Measurements from ENCODE around the gene TIMMDC1.

TIMMDC1 gene

GRCh38 chr3:119469418-119470189 lies 28.7 kb upstream of the TIMMDC1 start:
- H3K4me3 ChIP-seq (ENCODE audit: low read depth, low read length): peak overlapping the region; percentile 90
- DNase-seq (ENCODE audit: low read depth): peak; percentile 25
- TF ChIP-seq CTCF (IDR thresholded peaks at IDR 0.05; ENCODE audit: control insufficient read depth, extremely low read depth, insufficient read depth): no peak

DNA sequence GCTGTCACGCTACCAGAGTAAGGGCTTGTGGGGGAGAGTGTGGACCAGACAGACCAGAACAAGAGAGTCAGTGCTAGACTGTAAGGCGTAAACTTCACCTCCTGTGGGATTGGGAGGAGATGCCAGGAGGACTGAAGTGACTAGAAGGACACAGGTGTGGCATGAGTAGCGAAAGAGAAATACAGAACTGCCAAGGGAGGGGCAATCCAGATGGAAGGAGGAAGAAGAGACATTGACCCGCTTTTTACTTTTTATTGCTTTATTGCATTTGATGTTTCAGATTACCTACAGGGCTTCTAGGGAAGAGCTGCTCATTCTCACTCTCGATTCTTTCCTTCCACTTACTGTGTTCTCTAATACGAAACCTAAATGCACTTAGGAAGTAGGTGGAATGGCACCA lies 27.5 kb upstream of the TIMMDC1 start:
- TF ChIP-seq CTCF (IDR thresholded peaks at IDR 0.05; ENCODE audit: control insufficient read depth, extremely low read depth, insufficient read depth): no peak
- no peak overlapping the region for H3K4me3 ChIP-seq (ENCODE audit: low read depth, low read length)
- DNase-seq (ENCODE audit: low read depth): no peak

DNA sequence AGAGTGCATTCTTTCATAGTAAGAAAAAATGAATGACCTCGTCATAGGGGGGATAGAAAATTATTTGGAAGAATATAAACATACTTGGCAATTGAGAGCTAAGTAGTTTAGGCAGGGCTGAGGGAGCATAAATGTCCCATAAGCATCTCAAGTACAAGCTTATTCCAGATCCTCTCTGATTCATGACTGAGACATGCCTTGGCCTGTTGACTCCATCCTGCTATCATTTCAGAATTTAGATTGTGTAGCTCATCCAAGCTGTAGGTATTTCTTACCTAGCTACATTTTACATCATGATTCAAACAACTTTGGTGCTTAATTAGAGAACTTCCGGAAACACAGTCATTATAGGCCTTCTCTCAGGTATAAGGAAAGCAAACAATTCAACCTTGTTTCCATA lies 17.3 kb upstream of the TIMMDC1 start:
- DNase-seq (ENCODE audit: low read depth): no peak
- TF ChIP-seq CTCF (IDR thresholded peaks at IDR 0.05; ENCODE audit: control insufficient read depth, extremely low read depth, insufficient read depth): no peak
- H3K4me3 ChIP-seq (ENCODE audit: low read depth, low read length): no peak overlapping the region

DNA sequence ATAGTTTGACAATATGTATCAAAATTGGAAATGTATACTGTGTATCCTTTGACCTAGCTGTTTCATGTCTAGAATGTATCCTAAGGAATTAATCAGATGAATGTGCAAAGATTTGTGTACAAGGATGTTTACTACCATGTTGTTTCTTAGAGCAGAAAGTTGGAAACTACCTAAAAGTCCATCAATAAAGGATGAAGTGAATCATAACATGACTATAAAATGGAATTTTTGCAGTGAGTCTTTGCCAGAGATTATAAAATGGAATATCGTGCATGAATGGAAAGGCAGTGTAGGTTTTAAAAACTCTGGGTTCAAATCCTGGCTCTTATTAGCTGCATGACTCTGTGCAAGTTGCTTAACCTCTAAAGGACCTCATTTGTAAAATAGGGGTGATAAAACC lies 15.2 kb upstream of the TIMMDC1 start:
- no peak for TF ChIP-seq CTCF (IDR thresholded peaks at IDR 0.05; ENCODE audit: control insufficient read depth, extremely low read depth, insufficient read depth)
- DNase-seq (ENCODE audit: low read depth): no peak
- H3K4me3 ChIP-seq (ENCODE audit: low read depth, low read length): no peak overlapping the region

DNA sequence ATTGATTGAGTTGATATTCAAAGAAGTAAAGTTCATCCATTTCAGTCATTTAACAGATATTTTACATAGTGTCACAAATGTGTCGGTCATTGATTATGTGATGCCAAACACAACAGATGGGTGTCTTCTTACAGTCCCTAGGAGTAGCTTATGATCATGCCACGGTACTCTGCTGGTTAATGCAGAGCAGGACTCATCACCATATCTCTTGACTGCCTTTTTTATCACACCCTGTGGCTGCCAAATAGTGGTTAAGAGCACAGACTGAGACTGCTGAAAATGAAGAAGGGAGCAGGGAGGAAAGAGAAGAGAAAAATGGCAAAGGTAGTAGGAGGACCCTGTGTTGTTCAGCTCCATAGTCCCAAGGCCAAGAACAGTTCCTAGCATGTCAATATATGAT lies 12.8 kb upstream of the TIMMDC1 start:
- no peak for DNase-seq (ENCODE audit: low read depth)
- no peak overlapping the region for H3K4me3 ChIP-seq (ENCODE audit: low read depth, low read length)
- no peak for TF ChIP-seq CTCF (IDR thresholded peaks at IDR 0.05; ENCODE audit: control insufficient read depth, extremely low read depth, insufficient read depth)

DNA sequence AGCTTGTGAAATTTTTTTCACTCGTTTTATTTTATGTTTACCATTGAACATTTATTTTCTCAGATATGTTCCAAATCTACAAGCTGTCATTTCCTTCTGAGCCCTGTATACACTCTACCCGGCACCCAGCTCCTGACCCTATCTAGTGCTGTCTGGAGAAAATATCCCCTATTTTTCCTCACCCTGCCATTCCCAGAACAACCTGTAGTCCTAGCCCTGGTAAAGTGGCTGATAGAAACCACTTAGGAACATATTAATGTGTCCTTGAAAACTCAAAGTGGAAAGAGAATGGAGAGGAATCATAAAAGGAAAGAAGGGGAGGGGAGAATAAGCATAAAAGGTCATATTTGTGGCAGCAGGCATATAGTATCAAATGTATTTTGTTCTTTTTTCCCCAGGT lies 8.2 kb upstream of the TIMMDC1 start:
- no peak for DNase-seq (ENCODE audit: low read depth)
- H3K4me3 ChIP-seq (ENCODE audit: low read depth, low read length): no peak overlapping the region
- no peak for TF ChIP-seq CTCF (IDR thresholded peaks at IDR 0.05; ENCODE audit: control insufficient read depth, extremely low read depth, insufficient read depth)

DNA sequence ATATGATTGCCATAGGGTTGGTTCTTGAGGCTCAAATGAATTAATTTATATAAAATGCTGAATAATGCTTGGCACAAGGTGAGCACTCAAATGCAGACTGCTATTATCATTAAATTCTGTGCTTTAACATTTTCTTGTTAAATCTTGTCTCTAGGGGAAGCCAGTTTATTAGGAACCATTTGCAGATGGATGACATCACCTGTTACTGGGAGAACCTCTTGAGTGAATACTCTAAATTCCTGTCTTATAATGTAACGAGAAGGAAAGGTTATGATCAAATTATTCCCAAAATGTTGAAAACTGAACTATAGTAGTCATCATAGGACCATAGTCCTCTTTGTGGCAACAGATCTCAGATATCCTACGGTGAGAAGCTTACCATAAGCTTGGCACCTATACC lies 6.2 kb upstream of the TIMMDC1 start:
- no peak for DNase-seq (ENCODE audit: low read depth)
- no peak overlapping the region for H3K4me3 ChIP-seq (ENCODE audit: low read depth, low read length)
- TF ChIP-seq CTCF (IDR thresholded peaks at IDR 0.05; ENCODE audit: control insufficient read depth, extremely low read depth, insufficient read depth): no peak
